Measurements from ENCODE around the gene KLHL29. TPM values are rescaled to one million over a fixed set of nuclear protein-coding genes. Genes with fewer than 3 reads are reported as not detected.

KLHL29 gene
- polyA plus RNA-seq, 1 of the 3 experiments (the other 2 are of a cell fraction), result 4.6 TPM

- POLR2A ChIA-PET, result no interaction called here
- TF ChIP-seq, protein P1, sequence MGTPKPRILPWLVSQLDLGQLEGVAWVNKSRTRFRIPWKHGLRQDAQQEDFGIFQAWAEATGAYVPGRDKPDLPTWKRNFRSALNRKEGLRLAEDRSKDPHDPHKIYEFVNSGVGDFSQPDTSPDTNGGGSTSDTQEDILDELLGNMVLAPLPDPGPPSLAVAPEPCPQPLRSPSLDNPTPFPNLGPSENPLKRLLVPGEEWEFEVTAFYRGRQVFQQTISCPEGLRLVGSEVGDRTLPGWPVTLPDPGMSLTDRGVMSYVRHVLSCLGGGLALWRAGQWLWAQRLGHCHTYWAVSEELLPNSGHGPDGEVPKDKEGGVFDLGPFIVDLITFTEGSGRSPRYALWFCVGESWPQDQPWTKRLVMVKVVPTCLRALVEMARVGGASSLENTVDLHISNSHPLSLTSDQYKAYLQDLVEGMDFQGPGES (IDR thresholded peaks at IDR 0.05; ENCODE audit: low read depth, low read length), result no peak
- TF ChIP-seq MEF2A (IDR thresholded peaks at IDR 0.05; ENCODE audit: borderline replicate concordance, low read depth), result no peak
- no peak for TF ChIP-seq TCF12 (IDR thresholded peaks at IDR 0.05)
- no peak for TF ChIP-seq FOSL2 (IDR thresholded peaks at IDR 0.05; ENCODE audit: borderline replicate concordance, low read depth)
- TF ChIP-seq RXRA (IDR thresholded peaks at IDR 0.05; ENCODE audit: borderline replicate concordance, low read depth), result no peak
- TF ChIP-seq TEAD4 (IDR thresholded peaks at IDR 0.05; ENCODE audit: borderline replicate concordance, insufficient read depth), result no peak
- TF ChIP-seq, protein P2, sequence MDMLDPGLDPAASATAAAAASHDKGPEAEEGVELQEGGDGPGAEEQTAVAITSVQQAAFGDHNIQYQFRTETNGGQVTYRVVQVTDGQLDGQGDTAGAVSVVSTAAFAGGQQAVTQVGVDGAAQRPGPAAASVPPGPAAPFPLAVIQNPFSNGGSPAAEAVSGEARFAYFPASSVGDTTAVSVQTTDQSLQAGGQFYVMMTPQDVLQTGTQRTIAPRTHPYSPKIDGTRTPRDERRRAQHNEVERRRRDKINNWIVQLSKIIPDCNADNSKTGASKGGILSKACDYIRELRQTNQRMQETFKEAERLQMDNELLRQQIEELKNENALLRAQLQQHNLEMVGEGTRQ (IDR thresholded peaks at IDR 0.05; ENCODE audit: borderline replicate concordance, low read depth, low read length), result no peak
- TF ChIP-seq EZH2phosphoT487 (IDR thresholded peaks at IDR 0.05; ENCODE audit: borderline replicate concordance, low read depth), result no peak
- TF ChIP-seq ELF1 (IDR thresholded peaks at IDR 0.05), result no peak
- TF ChIP-seq MXI1 (IDR thresholded peaks at IDR 0.05; ENCODE audit: low read depth, low read length), result no peak
- no peak for TF ChIP-seq JUND (IDR thresholded peaks at IDR 0.05)
- TF ChIP-seq NFIC (IDR thresholded peaks at IDR 0.05; ENCODE audit: borderline replicate concordance), result no peak
- no peak for TF ChIP-seq SMC3 (IDR thresholded peaks at IDR 0.05; ENCODE audit: low read depth, low read length)
- TF ChIP-seq, protein P3, sequence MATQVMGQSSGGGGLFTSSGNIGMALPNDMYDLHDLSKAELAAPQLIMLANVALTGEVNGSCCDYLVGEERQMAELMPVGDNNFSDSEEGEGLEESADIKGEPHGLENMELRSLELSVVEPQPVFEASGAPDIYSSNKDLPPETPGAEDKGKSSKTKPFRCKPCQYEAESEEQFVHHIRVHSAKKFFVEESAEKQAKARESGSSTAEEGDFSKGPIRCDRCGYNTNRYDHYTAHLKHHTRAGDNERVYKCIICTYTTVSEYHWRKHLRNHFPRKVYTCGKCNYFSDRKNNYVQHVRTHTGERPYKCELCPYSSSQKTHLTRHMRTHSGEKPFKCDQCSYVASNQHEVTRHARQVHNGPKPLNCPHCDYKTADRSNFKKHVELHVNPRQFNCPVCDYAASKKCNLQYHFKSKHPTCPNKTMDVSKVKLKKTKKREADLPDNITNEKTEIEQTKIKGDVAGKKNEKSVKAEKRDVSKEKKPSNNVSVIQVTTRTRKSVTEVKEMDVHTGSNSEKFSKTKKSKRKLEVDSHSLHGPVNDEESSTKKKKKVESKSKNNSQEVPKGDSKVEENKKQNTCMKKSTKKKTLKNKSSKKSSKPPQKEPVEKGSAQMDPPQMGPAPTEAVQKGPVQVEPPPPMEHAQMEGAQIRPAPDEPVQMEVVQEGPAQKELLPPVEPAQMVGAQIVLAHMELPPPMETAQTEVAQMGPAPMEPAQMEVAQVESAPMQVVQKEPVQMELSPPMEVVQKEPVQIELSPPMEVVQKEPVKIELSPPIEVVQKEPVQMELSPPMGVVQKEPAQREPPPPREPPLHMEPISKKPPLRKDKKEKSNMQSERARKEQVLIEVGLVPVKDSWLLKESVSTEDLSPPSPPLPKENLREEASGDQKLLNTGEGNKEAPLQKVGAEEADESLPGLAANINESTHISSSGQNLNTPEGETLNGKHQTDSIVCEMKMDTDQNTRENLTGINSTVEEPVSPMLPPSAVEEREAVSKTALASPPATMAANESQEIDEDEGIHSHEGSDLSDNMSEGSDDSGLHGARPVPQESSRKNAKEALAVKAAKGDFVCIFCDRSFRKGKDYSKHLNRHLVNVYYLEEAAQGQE (IDR thresholded peaks at IDR 0.05; ENCODE audit: low read depth, low read length), result no peak
- TF ChIP-seq POLR2AphosphoS5 (IDR thresholded peaks at IDR 0.05; ENCODE audit: low read depth, low read length), result no peak
- no peak for TF ChIP-seq RFX5 (IDR thresholded peaks at IDR 0.05; ENCODE audit: low read length)
- Histone ChIP-seq H3K9me3 (no peaks in the 10 kb centered on the region), H3K36me3 (replicated peaks in 1 of 2; ENCODE audit: control insufficient read depth in 1 of 2, insufficient read depth in 2 of 2, low read length in 1 of 2) (no peaks in the 10 kb centered on the region), H3K4me3 (ENCODE audit: low read depth in 2 of 2, low read length in 1 of 2) (no peak overlapping the region), H3K79me2 (ENCODE audit: insufficient read depth) (no peaks in the 10 kb centered on the region), H3F3A (replicated peaks; ENCODE audit: insufficient read depth) (no peaks in the 10 kb centered on the region), H4K20me1 (ENCODE audit: insufficient read depth) (no peaks in the 10 kb centered on the region), H3K9ac (no peak overlapping the region), H3K4me2 (no peak overlapping the region), H3K4me1 (ENCODE audit: control insufficient read depth in 1 of 2, insufficient read depth in 2 of 2, low read depth in 1 of 2, low read length in 1 of 2) (peaks cover 0 to 31% of the 10 kb centered on the region in 2 experiments; a peak in 1 of 4 replicates), H2AFZ (ENCODE audit: low read depth) (no peak overlapping the region), H3K27ac (ENCODE audit: low read depth in 2 of 2, low read length in 1 of 2) (no peak overlapping the region), H3K27me3 (ENCODE audit: insufficient read depth) (no peaks in the 10 kb centered on the region), H3K9me2 (no peaks in the 10 kb centered on the region)
- CTCF ChIA-PET, result no interaction called here
- DNase-seq, result no peak
- WGBS (ENCODE audit: low lambda C conversion rate), result 90% methylated on average over 4 of the region's 4 CpGs
Measured at GRCh38 chr2:23488584-23488983, 103.6 kb downstream of the KLHL29 start.

Data from SK-N-SH (cell line).